B cell (primary cell): ENCODE results near the gene JARID2.

Experiments used
- CTCF ChIP-seq: fragments of 200-600 bp; IDR thresholded peaks from one replicate; pipeline ENCODE4 v1.8.0; 2022; ENCODE audit warnings: antibody characterized with exemption, mild to moderate bottlenecking
- EZH2 ChIP-seq: IDR thresholded peaks from 2 replicates; pipeline ENCODE4 v1.6.1; 2012; ENCODE audit warnings: borderline replicate concordance, low read depth, mild to moderate bottlenecking, moderate library complexity, low read length; ENCODE audit not compliant: insufficient read depth, poor library complexity, severe bottlenecking

- TF ChIP-seq CTCF (no peak), EZH2 (no peak)
Measured at GRCh38 chr6:15474196-15474595, 228.3 kb downstream of the JARID2 start.
